DND-41 (cell line): ENCODE measurements around the gene TBC1D23.

Experiments used
- EZH2 ChIP-seq: IDR thresholded peaks from 3 replicates; pipeline ENCODE4 v1.6.1; 2012; ENCODE audit warnings: borderline replicate concordance, low read depth, mild to moderate bottlenecking, moderate library complexity, low read length, inconsistent platforms; ENCODE audit not compliant: severe bottlenecking
- TF ChIP-seq, protein P1 (sequence below): IDR thresholded peaks from 2 replicates; pipeline ENCODE4 v1.5.1; 2012; ENCODE audit warnings: borderline replicate concordance, low read length, moderate library complexity, mild to moderate bottlenecking; ENCODE audit not compliant: poor library complexity, severe bottlenecking; ENCODE audit errors: extremely low read depth

DNA sequence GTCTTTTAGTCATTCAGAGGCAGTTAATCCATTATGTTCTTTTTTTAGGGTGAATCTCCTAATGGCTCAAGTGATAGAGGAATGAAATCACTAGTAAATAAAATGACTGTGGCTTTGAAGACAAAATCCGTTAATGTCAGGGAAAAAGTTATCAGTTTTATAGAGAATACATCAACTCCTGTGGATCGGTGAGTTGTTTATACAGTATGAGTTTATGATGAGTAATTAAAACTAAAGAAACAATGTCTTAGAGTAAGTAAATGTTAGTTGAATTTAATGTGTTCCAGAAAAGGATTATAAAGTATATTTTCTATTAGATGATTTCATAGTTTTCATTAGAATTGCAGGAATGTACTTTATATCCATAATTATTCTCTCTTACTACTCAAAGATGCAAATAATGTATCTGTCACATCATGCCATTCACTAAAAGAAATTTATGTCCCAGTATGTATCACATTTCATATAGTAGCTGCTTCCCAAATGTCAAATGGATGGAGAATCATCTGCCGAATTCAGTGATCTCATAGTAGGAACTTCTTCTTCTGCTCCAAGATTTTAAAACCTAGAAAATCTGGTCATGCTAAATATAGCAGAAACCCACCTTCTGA, 49.7 kb downstream of the TBC1D23 start:
- TF ChIP-seq, protein P1, sequence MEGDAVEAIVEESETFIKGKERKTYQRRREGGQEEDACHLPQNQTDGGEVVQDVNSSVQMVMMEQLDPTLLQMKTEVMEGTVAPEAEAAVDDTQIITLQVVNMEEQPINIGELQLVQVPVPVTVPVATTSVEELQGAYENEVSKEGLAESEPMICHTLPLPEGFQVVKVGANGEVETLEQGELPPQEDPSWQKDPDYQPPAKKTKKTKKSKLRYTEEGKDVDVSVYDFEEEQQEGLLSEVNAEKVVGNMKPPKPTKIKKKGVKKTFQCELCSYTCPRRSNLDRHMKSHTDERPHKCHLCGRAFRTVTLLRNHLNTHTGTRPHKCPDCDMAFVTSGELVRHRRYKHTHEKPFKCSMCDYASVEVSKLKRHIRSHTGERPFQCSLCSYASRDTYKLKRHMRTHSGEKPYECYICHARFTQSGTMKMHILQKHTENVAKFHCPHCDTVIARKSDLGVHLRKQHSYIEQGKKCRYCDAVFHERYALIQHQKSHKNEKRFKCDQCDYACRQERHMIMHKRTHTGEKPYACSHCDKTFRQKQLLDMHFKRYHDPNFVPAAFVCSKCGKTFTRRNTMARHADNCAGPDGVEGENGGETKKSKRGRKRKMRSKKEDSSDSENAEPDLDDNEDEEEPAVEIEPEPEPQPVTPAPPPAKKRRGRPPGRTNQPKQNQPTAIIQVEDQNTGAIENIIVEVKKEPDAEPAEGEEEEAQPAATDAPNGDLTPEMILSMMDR, result no peak
- no peak for TF ChIP-seq EZH2
